GM23338 (cell line): ENCODE measurements around the gene PDGFC. TPM values are rescaled to one million over a fixed set of nuclear protein-coding genes. Genes with fewer than 3 reads are reported as not detected.

Experiments used
- ATAC-seq: fragments of 200-7000 bp; cut with Tn5 transposase; 3 replicates; pipeline ENCODE4 v1.9.1; 2020
- DNase-seq: peaks from one replicate; pipeline ENCODE4 v3.0.0-alpha.2; 2015; ENCODE audit warnings: low spot score
- H2AFZ ChIP-seq: fragments of 200-600 bp; sonication (generic); 2 replicates; pipeline ENCODE4 v1.8.0; 2016; ENCODE audit warnings: antibody characterized with exemption, mild to moderate bottlenecking, moderate library complexity
- H3F3A ChIP-seq: fragments of 200-600 bp; sonication (generic); replicated peaks from 2 replicates; pipeline ENCODE4 v1.8.0; 2017; ENCODE audit warnings: antibody characterized with exemption, mixed run types, low read depth
- H3K27ac ChIP-seq: fragments of 200-600 bp; sonication (generic); 2 replicates; pipeline ENCODE4 v1.6.1; 2016; ENCODE audit warnings: low read depth
- H3K27me3 ChIP-seq: fragments of 200-600 bp; sonication (generic); 2 replicates; pipeline ENCODE4 v1.8.0; 2016; ENCODE audit warnings: mild to moderate bottlenecking, mixed run types, moderate library complexity; ENCODE audit not compliant: insufficient read depth
- H3K36me3 ChIP-seq: fragments of 200-600 bp; sonication (generic); 2 replicates; pipeline ENCODE4 v1.8.0; 2016; ENCODE audit warnings: mild to moderate bottlenecking; ENCODE audit not compliant: insufficient read depth
- H3K4me1 ChIP-seq: fragments of 200-600 bp; sonication (generic); 2 replicates; pipeline ENCODE4 v1.8.0; 2016; ENCODE audit warnings: mild to moderate bottlenecking, moderate library complexity; ENCODE audit not compliant: insufficient read depth
- H3K4me2 ChIP-seq: fragments of 200-600 bp; sonication (generic); 2 replicates; pipeline ENCODE4 v1.7.1; 2017; ENCODE audit warnings: mixed run types
- H3K4me3 ChIP-seq: fragments of 200-600 bp; sonication (generic); 2 replicates; pipeline ENCODE4 v1.6.1; 2016; ENCODE audit warnings: mixed run types
- H3K79me2 ChIP-seq: fragments of 200-600 bp; sonication (generic); replicated peaks from 2 replicates; pipeline ENCODE4 v1.8.0; 2017; ENCODE audit warnings: mild to moderate bottlenecking; ENCODE audit not compliant: insufficient read depth
- H3K9me2 ChIP-seq: fragments of 200-600 bp; sonication (generic); 2 replicates; pipeline ENCODE4 v1.8.0; 2017; ENCODE audit not compliant: insufficient read depth
- H4K20me1 ChIP-seq: fragments of 200-600 bp; sonication (generic); replicated peaks from 2 replicates; pipeline ENCODE4 v1.8.0; 2017; ENCODE audit warnings: mild to moderate bottlenecking; ENCODE audit not compliant: insufficient read depth
- H3K27ac Mint-ChIP-seq: 2 replicates; pipeline ENCODE4 v1.8.0; 2020; ENCODE audit warnings: inconsistent platforms, mild to moderate bottlenecking, moderate library complexity, mixed read lengths
- H3K27me3 Mint-ChIP-seq: 3 replicates; pipeline ENCODE4 v1.8.0; 2022; ENCODE audit warnings: low read depth, mild to moderate bottlenecking, moderate library complexity, mixed read lengths, inconsistent platforms; ENCODE audit not compliant: insufficient read depth, poor library complexity
- H3K36me3 Mint-ChIP-seq: 3 replicates; pipeline ENCODE4 v1.8.0; 2021; ENCODE audit warnings: low read depth, mild to moderate bottlenecking, inconsistent platforms, moderate library complexity, mixed read lengths
- H3K4me1 Mint-ChIP-seq: 3 replicates; pipeline ENCODE4 v1.8.0; 2020; ENCODE audit warnings: mild to moderate bottlenecking, inconsistent platforms, mixed read lengths
- H3K4me3 Mint-ChIP-seq: 3 replicates; pipeline ENCODE4 v1.8.0; 2021; ENCODE audit warnings: moderate library complexity, mild to moderate bottlenecking, inconsistent platforms, mixed read lengths
- H3K9me3 Mint-ChIP-seq: 3 replicates; pipeline ENCODE4 v1.8.0; 2020; ENCODE audit warnings: moderate library complexity, mild to moderate bottlenecking, inconsistent platforms, mixed read lengths
- CREB1 ChIP-seq: fragments of 250-450 bp; sonication (Bioruptor Pico); IDR thresholded peaks from 2 replicates; pipeline ENCODE4 v1.5.0; 2020; ENCODE audit warnings: low read depth, mild to moderate bottlenecking, moderate library complexity
- EZH2 ChIP-seq: fragments of 200-600 bp; sonication (generic); IDR thresholded peaks from one replicate; pipeline ENCODE4 v1.8.0; 2017; ENCODE audit warnings: antibody characterized with exemption, mild to moderate bottlenecking, low read depth; ENCODE audit not compliant: unreplicated experiment
- EZH2phosphoT487 ChIP-seq: fragments of 200-600 bp; sonication (generic); IDR thresholded peaks from one replicate; pipeline ENCODE4 v1.8.1; 2018; ENCODE audit warnings: antibody characterized with exemption; ENCODE audit not compliant: unreplicated experiment
- JUNB ChIP-seq: IDR thresholded peaks from one replicate; pipeline ENCODE4 v1.6.1; 2016; ENCODE audit warnings: antibody characterized with exemption; ENCODE audit not compliant: unreplicated experiment
- NANOG ChIP-seq: IDR thresholded peaks from 2 replicates; pipeline ENCODE4 v1.6.1; 2016; ENCODE audit warnings: antibody characterized with exemption, borderline replicate concordance
- POLR2AphosphoS5 ChIP-seq: IDR thresholded peaks from 2 replicates; pipeline ENCODE4 v1.6.1; 2016; ENCODE audit warnings: antibody characterized with exemption, low read depth
- STAT1 ChIP-seq: IDR thresholded peaks from one replicate; pipeline ENCODE4 v1.6.1; 2016; ENCODE audit warnings: antibody characterized with exemption; ENCODE audit not compliant: unreplicated experiment
- ZNF114 ChIP-seq: fragments of 250-450 bp; sonication (Bioruptor Pico); IDR thresholded peaks from 2 replicates; pipeline ENCODE4 v1.5.0; 2020; ENCODE audit warnings: mild to moderate bottlenecking, moderate library complexity
- ZNF331 ChIP-seq: fragments of 250-450 bp; sonication (Bioruptor Pico); IDR thresholded peaks from 2 replicates; pipeline ENCODE4 v1.5.0; 2020; ENCODE audit warnings: low read depth, mild to moderate bottlenecking, moderate library complexity
- polyA plus RNA-seq: library from polyadenylated mRNA; unstranded; fragments of >200 nt; fragmentation: Nextera tagmentation; extraction: Ambion mirVana; gene quantifications from 2 replicates; pipeline ENCODE4 v1.2.1, GENCODE V29; 2016
- total RNA-seq: library from RNA; depleted of rRNA; stranded (reverse); fragments of >200 nt; shearing (Covaris generic); gene quantifications from 2 replicates; pipeline ENCODE4 v1.2.3, GENCODE V29; 2014
- TF ChIP-seq, protein P1 (sequence below): IDR thresholded peaks from 2 replicates; pipeline ENCODE4 v1.6.1; 2016; ENCODE audit warnings: antibody characterized with exemption
- TF ChIP-seq, protein P2 (sequence below): fragments of 250-450 bp; sonication (Bioruptor Pico); IDR thresholded peaks from 2 replicates; pipeline ENCODE4 v1.5.0; 2020; ENCODE audit warnings: mild to moderate bottlenecking, moderate library complexity
- TF ChIP-seq, protein P3 (sequence below): IDR thresholded peaks from one replicate; pipeline ENCODE4 v1.6.1; 2018; ENCODE audit warnings: antibody characterized with exemption; ENCODE audit not compliant: unreplicated experiment
- TF ChIP-seq, protein P4 (sequence below), 2 experiments: fragments of 200-600 bp in 1 of 2; sonication (generic) in 1 of 2; conservative IDR thresholded peaks; 2 replicates each; pipeline versions ENCODE4 v1.5.1 to v1.6.1; 2016 to 2017; ENCODE audit warnings: antibody characterized with exemption in 2 of 2, low read depth in 2 of 2, mild to moderate bottlenecking in 2 of 2, moderate library complexity in 1 of 2

The PDGFC gene
- total and polyA plus RNA-seq, 2 experiments from 2014 or later: 1.3 to 3.4 TPM

DNA sequence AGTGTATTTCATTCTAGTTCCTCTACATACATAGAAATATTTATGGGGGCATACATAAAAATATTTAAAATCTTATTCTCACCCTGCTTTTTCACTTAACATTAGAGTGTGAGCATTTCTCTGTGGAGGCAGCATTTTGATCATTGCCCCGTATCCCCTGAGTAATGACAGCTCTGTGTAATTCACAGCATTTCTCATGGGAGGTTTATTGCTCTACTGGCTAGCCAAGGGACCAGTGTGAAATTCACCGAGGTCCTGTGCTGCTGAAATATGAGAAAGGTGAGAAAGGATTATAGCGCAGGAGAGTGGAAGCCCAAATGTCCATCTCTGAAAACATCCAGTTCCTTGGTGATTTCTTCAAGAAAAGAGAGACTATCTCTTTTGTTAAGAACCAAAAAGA lies 22.9 kb downstream of the PDGFC start:
- H2AFZ ChIP-seq: no peak overlapping the region
- H3K27ac Mint-ChIP-seq: no peak overlapping the region
- no peaks in the 10 kb centered on the region for H3K9me2 ChIP-seq
- no peaks in the 10 kb centered on the region for H3K36me3 Mint-ChIP-seq
- H3K4me1 Mint-ChIP-seq: peaks cover 8% of the 10 kb centered on the region; the same call in 2 of the 3 replicates
- H3K27ac ChIP-seq: no peak overlapping the region
- no peak overlapping the region for H3K4me3 Mint-ChIP-seq
- DNase-seq (no peak), ATAC-seq (no peak)
- no peaks in the 10 kb centered on the region for H3K36me3 ChIP-seq
- no peaks in the 10 kb centered on the region for H3K79me2 ChIP-seq
- H3K27me3 ChIP-seq: no peaks in the 10 kb centered on the region
- no peak for TF ChIP-seq ZNF331 (CRISPR knock-in tag)
- TF ChIP-seq EZH2phosphoT487: no peak
- TF ChIP-seq, protein P1, sequence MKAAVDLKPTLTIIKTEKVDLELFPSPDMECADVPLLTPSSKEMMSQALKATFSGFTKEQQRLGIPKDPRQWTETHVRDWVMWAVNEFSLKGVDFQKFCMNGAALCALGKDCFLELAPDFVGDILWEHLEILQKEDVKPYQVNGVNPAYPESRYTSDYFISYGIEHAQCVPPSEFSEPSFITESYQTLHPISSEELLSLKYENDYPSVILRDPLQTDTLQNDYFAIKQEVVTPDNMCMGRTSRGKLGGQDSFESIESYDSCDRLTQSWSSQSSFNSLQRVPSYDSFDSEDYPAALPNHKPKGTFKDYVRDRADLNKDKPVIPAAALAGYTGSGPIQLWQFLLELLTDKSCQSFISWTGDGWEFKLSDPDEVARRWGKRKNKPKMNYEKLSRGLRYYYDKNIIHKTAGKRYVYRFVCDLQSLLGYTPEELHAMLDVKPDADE: no peak
- TF ChIP-seq ZNF114 (CRISPR knock-in tag): no peak
- TF ChIP-seq STAT1: no peak
- TF ChIP-seq, protein P2, sequence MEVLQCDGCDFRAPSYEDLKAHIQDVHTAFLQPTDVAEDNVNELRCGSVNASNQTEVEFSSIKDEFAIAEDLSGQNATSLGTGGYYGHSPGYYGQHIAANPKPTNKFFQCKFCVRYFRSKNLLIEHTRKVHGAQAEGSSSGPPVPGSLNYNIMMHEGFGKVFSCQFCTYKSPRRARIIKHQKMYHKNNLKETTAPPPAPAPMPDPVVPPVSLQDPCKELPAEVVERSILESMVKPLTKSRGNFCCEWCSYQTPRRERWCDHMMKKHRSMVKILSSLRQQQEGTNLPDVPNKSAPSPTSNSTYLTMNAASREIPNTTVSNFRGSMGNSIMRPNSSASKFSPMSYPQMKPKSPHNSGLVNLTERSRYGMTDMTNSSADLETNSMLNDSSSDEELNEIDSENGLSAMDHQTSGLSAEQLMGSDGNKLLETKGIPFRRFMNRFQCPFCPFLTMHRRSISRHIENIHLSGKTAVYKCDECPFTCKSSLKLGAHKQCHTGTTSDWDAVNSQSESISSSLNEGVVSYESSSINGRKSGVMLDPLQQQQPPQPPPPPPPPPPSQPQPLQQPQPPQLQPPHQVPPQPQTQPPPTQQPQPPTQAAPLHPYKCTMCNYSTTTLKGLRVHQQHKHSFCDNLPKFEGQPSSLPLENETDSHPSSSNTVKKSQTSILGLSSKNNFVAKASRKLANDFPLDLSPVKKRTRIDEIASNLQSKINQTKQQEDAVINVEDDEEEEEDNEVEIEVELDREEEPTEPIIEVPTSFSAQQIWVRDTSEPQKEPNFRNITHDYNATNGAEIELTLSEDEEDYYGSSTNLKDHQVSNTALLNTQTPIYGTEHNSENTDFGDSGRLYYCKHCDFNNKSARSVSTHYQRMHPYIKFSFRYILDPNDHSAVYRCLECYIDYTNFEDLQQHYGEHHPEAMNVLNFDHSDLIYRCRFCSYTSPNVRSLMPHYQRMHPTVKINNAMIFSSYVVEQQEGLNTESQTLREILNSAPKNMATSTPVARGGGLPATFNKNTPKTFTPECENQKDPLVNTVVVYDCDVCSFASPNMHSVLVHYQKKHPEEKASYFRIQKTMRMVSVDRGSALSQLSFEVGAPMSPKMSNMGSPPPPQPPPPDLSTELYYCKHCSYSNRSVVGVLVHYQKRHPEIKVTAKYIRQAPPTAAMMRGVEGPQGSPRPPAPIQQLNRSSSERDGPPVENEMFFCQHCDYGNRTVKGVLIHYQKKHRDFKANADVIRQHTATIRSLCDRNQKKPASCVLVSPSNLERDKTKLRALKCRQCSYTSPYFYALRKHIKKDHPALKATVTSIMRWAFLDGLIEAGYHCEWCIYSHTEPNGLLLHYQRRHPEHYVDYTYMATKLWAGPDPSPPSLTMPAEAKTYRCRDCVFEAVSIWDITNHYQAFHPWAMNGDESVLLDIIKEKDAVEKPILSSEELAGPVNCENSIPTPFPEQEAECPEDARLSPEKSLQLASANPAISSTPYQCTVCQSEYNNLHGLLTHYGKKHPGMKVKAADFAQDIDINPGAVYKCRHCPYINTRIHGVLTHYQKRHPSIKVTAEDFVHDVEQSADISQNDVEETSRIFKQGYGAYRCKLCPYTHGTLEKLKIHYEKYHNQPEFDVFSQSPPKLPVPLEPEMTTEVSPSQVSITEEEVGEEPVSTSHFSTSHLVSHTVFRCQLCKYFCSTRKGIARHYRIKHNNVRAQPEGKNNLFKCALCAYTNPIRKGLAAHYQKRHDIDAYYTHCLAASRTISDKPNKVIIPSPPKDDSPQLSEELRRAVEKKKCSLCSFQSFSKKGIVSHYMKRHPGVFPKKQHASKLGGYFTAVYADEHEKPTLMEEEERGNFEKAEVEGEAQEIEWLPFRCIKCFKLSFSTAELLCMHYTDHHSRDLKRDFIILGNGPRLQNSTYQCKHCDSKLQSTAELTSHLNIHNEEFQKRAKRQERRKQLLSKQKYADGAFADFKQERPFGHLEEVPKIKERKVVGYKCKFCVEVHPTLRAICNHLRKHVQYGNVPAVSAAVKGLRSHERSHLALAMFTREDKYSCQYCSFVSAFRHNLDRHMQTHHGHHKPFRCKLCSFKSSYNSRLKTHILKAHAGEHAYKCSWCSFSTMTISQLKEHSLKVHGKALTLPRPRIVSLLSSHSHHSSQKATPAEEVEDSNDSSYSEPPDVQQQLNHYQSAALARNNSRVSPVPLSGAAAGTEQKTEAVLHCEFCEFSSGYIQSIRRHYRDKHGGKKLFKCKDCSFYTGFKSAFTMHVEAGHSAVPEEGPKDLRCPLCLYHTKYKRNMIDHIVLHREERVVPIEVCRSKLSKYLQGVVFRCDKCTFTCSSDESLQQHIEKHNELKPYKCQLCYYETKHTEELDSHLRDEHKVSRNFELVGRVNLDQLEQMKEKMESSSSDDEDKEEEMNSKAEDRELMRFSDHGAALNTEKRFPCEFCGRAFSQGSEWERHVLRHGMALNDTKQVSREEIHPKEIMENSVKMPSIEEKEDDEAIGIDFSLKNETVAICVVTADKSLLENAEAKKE: no peak
- TF ChIP-seq, protein P3, sequence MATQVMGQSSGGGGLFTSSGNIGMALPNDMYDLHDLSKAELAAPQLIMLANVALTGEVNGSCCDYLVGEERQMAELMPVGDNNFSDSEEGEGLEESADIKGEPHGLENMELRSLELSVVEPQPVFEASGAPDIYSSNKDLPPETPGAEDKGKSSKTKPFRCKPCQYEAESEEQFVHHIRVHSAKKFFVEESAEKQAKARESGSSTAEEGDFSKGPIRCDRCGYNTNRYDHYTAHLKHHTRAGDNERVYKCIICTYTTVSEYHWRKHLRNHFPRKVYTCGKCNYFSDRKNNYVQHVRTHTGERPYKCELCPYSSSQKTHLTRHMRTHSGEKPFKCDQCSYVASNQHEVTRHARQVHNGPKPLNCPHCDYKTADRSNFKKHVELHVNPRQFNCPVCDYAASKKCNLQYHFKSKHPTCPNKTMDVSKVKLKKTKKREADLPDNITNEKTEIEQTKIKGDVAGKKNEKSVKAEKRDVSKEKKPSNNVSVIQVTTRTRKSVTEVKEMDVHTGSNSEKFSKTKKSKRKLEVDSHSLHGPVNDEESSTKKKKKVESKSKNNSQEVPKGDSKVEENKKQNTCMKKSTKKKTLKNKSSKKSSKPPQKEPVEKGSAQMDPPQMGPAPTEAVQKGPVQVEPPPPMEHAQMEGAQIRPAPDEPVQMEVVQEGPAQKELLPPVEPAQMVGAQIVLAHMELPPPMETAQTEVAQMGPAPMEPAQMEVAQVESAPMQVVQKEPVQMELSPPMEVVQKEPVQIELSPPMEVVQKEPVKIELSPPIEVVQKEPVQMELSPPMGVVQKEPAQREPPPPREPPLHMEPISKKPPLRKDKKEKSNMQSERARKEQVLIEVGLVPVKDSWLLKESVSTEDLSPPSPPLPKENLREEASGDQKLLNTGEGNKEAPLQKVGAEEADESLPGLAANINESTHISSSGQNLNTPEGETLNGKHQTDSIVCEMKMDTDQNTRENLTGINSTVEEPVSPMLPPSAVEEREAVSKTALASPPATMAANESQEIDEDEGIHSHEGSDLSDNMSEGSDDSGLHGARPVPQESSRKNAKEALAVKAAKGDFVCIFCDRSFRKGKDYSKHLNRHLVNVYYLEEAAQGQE: no peak
- TF ChIP-seq CREB1 (CRISPR knock-in tag): no peak
- no peak for TF ChIP-seq POLR2AphosphoS5
- no peak for TF ChIP-seq JUNB
- TF ChIP-seq EZH2: no peak
- TF ChIP-seq NANOG: no peak
- TF ChIP-seq, protein P4, sequence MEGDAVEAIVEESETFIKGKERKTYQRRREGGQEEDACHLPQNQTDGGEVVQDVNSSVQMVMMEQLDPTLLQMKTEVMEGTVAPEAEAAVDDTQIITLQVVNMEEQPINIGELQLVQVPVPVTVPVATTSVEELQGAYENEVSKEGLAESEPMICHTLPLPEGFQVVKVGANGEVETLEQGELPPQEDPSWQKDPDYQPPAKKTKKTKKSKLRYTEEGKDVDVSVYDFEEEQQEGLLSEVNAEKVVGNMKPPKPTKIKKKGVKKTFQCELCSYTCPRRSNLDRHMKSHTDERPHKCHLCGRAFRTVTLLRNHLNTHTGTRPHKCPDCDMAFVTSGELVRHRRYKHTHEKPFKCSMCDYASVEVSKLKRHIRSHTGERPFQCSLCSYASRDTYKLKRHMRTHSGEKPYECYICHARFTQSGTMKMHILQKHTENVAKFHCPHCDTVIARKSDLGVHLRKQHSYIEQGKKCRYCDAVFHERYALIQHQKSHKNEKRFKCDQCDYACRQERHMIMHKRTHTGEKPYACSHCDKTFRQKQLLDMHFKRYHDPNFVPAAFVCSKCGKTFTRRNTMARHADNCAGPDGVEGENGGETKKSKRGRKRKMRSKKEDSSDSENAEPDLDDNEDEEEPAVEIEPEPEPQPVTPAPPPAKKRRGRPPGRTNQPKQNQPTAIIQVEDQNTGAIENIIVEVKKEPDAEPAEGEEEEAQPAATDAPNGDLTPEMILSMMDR (conservative IDR thresholded peaks at IDR 0.05; ENCODE audit: low read depth in 2 of 2): no peak
- H3F3A ChIP-seq: no peaks in the 10 kb centered on the region
- no peaks in the 10 kb centered on the region for H3K27me3 Mint-ChIP-seq
- H3K4me2 ChIP-seq: no peak overlapping the region
- H4K20me1 ChIP-seq: no peaks in the 10 kb centered on the region
- H3K9me3 Mint-ChIP-seq: no peaks in the 10 kb centered on the region
- no peak overlapping the region for H3K4me3 ChIP-seq
- peaks cover 8% of the 10 kb centered on the region; the same call in 1 of the 2 replicates for H3K4me1 ChIP-seq
